Measurements from ENCODE around the gene CEP104. TPM values are rescaled to one million over a fixed set of nuclear protein-coding genes. Genes with fewer than 3 reads are reported as not detected.

CEP104 gene
- total and polyA plus RNA-seq, 10 of the 15 experiments (the other 5 are each of a cell fraction or from before 2014, with no cell fraction given): 7.2 to 34.8 (median 19.3) TPM

DNA sequence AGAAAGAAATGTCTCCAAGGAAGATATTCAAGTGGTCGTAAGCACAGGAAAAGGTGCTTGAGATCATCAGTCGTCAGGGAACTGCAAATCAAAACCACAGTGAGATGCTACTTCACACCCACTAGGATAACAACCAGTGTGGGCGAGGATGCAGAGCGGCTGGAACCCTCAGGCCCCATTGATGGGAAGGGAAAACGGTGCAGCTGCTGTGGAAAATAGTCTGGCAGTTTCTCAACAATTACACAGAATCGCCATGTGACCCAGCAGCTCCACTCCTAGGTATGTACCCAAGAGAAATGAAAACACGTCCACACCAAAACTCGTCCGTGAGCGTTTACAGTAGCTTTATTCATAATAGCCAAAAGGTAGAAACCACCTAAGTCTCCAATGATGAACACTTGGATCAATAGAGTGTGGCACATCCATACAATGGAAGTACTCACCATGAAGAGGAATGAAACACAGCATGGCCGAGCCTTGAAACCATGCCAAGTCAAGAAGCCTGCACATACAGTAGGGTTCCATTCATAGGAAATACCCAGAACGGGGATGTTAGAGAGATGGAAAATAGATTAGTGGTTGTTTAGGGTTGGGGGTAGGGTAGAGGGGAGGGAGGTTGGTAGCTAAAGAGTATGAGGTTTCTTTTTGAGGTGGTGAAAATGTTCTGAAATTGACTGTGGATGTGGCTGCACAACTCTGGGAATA, 6.4 kb upstream of the CEP104 start:
- no peaks in the 10 kb centered on the region for H4K20me1 ChIP-seq (ENCODE audit: control insufficient read depth, insufficient read depth)
- in situ Hi-C loops (cut with MboI) (no loop called here), intact Hi-C loops (cut with micrococcal nuclease; ENCODE audit: unreplicated experiment) (no loop called here)
- no peak overlapping the region for H3K9ac ChIP-seq (ENCODE audit: control insufficient read depth, insufficient read depth, low read length)
- H3K9me3 ChIP-seq (replicated peaks; ENCODE audit: control insufficient read depth, insufficient read depth, low read length): no peaks in the 10 kb centered on the region; the same call in 2 of the 3 replicates
- no peaks in the 10 kb centered on the region; the same call in 1 of the 2 replicates for H3K79me2 ChIP-seq (ENCODE audit: control insufficient read depth, insufficient read depth, low read length)
- ChIA-PET SMC1A (ENCODE audit: uncharacterized antibody, unreplicated experiment) (no interaction called here), POLR2A (no interaction called here), RAD21 (ENCODE audit: unreplicated experiment) (no interaction called here), CTCF (no interaction called here)
- peaks cover 6% of the 10 kb centered on the region for H3K4me1 ChIP-seq (ENCODE audit: control insufficient read depth, insufficient read depth, low read length)
- FAIRE-seq (no peak), DNase-seq (ENCODE audit: low read depth, low spot score) (no peak), ATAC-seq (no peak)
- WGBS (ENCODE audit: insufficient coverage, insufficient replicate concordance, low lambda C conversion rate, missing lambda C conversion rate): 89% methylated on average over 12 of the region's 12 CpGs
- no peak overlapping the region for H3K27ac ChIP-seq (ENCODE audit: control insufficient read depth, insufficient read depth)
- no peak overlapping the region for H3K4me3 ChIP-seq
- H3K4me2 ChIP-seq (ENCODE audit: control insufficient read depth, insufficient read depth): no peak overlapping the region
- no peak overlapping the region for H2AFZ ChIP-seq (ENCODE audit: control insufficient read depth, low read depth, low read length)
- H3K36me3 ChIP-seq (ENCODE audit: control insufficient read depth in 2 of 2, insufficient read depth in 2 of 2, low read length in 1 of 2): no peaks in the 10 kb centered on the region; a peak in 1 of 4 replicates
- TSS peak; percentile 49 for BruUV-seq (replicated peaks)
- H3K27me3 ChIP-seq (replicated peaks in 1 of 2; ENCODE audit: control insufficient read depth in 2 of 2, insufficient read depth in 2 of 2, low read length in 1 of 2): no peaks in the 10 kb centered on the region
- TF ChIP-seq, protein P1, sequence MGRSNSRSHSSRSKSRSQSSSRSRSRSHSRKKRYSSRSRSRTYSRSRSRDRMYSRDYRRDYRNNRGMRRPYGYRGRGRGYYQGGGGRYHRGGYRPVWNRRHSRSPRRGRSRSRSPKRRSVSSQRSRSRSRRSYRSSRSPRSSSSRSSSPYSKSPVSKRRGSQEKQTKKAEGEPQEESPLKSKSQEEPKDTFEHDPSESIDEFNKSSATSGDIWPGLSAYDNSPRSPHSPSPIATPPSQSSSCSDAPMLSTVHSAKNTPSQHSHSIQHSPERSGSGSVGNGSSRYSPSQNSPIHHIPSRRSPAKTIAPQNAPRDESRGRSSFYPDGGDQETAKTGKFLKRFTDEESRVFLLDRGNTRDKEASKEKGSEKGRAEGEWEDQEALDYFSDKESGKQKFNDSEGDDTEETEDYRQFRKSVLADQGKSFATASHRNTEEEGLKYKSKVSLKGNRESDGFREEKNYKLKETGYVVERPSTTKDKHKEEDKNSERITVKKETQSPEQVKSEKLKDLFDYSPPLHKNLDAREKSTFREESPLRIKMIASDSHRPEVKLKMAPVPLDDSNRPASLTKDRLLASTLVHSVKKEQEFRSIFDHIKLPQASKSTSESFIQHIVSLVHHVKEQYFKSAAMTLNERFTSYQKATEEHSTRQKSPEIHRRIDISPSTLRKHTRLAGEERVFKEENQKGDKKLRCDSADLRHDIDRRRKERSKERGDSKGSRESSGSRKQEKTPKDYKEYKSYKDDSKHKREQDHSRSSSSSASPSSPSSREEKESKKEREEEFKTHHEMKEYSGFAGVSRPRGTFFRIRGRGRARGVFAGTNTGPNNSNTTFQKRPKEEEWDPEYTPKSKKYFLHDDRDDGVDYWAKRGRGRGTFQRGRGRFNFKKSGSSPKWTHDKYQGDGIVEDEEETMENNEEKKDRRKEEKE (IDR thresholded peaks at IDR 0.05): no peak
- TF ChIP-seq BMI1 (IDR thresholded peaks at IDR 0.05; ENCODE audit: borderline replicate concordance) (no peak), ZNF274 (IDR thresholded peaks at IDR 0.05; ENCODE audit: insufficient read depth, insufficient read length) (no peak), RFX5 (IDR thresholded peaks at IDR 0.05; ENCODE audit: low read depth, low read length) (no peak), POLR2AphosphoS5 (IDR thresholded peaks at IDR 0.05; ENCODE audit: low read length) (no peak), STAT1 (conservative IDR thresholded peaks at IDR 0.05) (no peak), YBX1 (IDR thresholded peaks at IDR 0.05) (no peak), RELA (IDR thresholded peaks at IDR 0.05; ENCODE audit: borderline replicate concordance, partially characterized antibody) (no peak), SPI1 (IDR thresholded peaks at IDR 0.05; ENCODE audit: borderline replicate concordance, insufficient read depth, low read depth, low read length) (no peak), ZNF217 (IDR thresholded peaks at IDR 0.05) (no peak), SREBF2 (IDR thresholded peaks at IDR 0.05; ENCODE audit: low read length) (no peak), RB1 (IDR thresholded peaks at IDR 0.05; ENCODE audit: borderline replicate concordance) (no peak), ZNF207 (IDR thresholded peaks at IDR 0.05; ENCODE audit: borderline replicate concordance) (no peak), PAX5 (IDR thresholded peaks at IDR 0.05; ENCODE audit: borderline replicate concordance, low read depth, low read length) (no peak), RUNX3 (IDR thresholded peaks at IDR 0.05; ENCODE audit: low read length) (no peak)
- TF ChIP-seq, protein P2, sequence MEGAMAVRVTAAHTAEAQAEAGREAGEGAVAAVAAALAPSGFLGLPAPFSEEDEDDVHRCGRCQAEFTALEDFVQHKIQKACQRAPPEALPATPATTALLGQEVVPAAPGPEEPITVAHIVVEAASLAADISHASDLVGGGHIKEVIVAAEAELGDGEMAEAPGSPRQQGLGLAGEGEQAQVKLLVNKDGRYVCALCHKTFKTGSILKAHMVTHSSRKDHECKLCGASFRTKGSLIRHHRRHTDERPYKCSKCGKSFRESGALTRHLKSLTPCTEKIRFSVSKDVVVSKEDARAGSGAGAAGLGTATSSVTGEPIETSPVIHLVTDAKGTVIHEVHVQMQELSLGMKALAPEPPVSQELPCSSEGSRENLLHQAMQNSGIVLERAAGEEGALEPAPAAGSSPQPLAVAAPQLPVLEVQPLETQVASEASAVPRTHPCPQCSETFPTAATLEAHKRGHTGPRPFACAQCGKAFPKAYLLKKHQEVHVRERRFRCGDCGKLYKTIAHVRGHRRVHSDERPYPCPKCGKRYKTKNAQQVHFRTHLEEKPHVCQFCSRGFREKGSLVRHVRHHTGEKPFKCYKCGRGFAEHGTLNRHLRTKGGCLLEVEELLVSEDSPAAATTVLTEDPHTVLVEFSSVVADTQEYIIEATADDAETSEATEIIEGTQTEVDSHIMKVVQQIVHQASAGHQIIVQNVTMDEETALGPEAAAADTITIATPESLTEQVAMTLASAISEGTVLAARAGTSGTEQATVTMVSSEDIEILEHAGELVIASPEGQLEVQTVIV (IDR thresholded peaks at IDR 0.05; ENCODE audit: borderline replicate concordance, partially characterized antibody): no peak
- TF ChIP-seq, protein P3, sequence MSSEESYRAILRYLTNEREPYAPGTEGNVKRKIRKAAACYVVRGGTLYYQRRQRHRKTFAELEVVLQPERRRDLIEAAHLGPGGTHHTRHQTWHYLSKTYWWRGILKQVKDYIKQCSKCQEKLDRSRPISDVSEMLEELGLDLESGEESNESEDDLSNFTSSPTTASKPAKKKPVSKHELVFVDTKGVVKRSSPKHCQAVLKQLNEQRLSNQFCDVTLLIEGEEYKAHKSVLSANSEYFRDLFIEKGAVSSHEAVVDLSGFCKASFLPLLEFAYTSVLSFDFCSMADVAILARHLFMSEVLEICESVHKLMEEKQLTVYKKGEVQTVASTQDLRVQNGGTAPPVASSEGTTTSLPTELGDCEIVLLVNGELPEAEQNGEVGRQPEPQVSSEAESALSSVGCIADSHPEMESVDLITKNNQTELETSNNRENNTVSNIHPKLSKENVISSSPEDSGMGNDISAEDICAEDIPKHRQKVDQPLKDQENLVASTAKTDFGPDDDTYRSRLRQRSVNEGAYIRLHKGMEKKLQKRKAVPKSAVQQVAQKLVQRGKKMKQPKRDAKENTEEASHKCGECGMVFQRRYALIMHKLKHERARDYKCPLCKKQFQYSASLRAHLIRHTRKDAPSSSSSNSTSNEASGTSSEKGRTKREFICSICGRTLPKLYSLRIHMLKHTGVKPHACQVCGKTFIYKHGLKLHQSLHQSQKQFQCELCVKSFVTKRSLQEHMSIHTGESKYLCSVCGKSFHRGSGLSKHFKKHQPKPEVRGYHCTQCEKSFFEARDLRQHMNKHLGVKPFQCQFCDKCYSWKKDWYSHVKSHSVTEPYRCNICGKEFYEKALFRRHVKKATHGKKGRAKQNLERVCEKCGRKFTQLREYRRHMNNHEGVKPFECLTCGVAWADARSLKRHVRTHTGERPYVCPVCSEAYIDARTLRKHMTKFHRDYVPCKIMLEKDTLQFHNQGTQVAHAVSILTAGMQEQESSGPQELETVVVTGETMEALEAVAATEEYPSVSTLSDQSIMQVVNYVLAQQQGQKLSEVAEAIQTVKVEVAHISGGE (CRISPR knock-in tag; IDR thresholded peaks at IDR 0.05): no peak
